H9 (cell line): Measurements from ENCODE around the gene PXDN. TPM values are rescaled to one million over a fixed set of nuclear protein-coding genes. Genes with fewer than 3 reads are reported as not detected.

Experiments
- DNase-seq: peaks from one replicate; pipeline ENCODE4 v3.0.0-alpha.2; 2017
- H2AFZ ChIP-seq: one replicate; pipeline ENCODE4 v1.6.1; 2013; ENCODE audit warnings: mild to moderate bottlenecking, low read length, control low read depth, moderate library complexity
- H2AK5ac ChIP-seq: 2 replicates; pipeline ENCODE4 v1.6.1; 2013; ENCODE audit warnings: low read length, control low read depth, mixed read lengths; ENCODE audit not compliant: insufficient read length
- H2BK120ac ChIP-seq: one replicate; pipeline ENCODE4 v1.6.1; 2013; ENCODE audit warnings: low read depth, mild to moderate bottlenecking, low read length, control low read depth, inconsistent platforms; ENCODE audit not compliant: poor library complexity, severe bottlenecking
- H2BK12ac ChIP-seq: 2 replicates; pipeline ENCODE4 v1.6.1; 2013; ENCODE audit warnings: low read length, control low read depth, mixed read lengths, low read depth; ENCODE audit not compliant: insufficient read length
- H2BK15ac ChIP-seq: 2 replicates; pipeline ENCODE4 v1.6.1; 2013; ENCODE audit warnings: low read depth, low read length, control low read depth
- H2BK20ac ChIP-seq: one replicate; pipeline ENCODE4 v1.6.1; 2013; ENCODE audit warnings: low read depth, mild to moderate bottlenecking, low read length, control low read depth, inconsistent platforms; ENCODE audit not compliant: poor library complexity, severe bottlenecking
- H2BK5ac ChIP-seq: 2 replicates; pipeline ENCODE4 v1.6.1; 2013; ENCODE audit warnings: low read length, control low read depth, mixed read lengths; ENCODE audit not compliant: insufficient read length
- H3K14ac ChIP-seq: 2 replicates; pipeline ENCODE4 v1.6.1; 2013; ENCODE audit warnings: low read length, control low read depth; ENCODE audit not compliant: insufficient read depth
- H3K18ac ChIP-seq: 2 replicates; pipeline ENCODE4 v1.6.1; 2013; ENCODE audit warnings: low read depth, mild to moderate bottlenecking, mixed read lengths, low read length, control low read depth; ENCODE audit not compliant: insufficient read length
- H3K23ac ChIP-seq: 2 replicates; pipeline ENCODE4 v1.6.1; 2013; ENCODE audit warnings: low read length, control low read depth, mixed read lengths, low read depth; ENCODE audit not compliant: insufficient read length
- H3K23me2 ChIP-seq: 2 replicates; pipeline ENCODE4 v1.6.1; 2013; ENCODE audit warnings: low read depth, mild to moderate bottlenecking, mixed read lengths, low read length, control low read depth; ENCODE audit not compliant: insufficient read length, poor library complexity, severe bottlenecking
- H3K27ac ChIP-seq: 2 replicates; pipeline ENCODE4 v1.5.1; 2013; ENCODE audit warnings: low read length, control low read depth, mixed read lengths, low read depth; ENCODE audit not compliant: insufficient read length
- H3K27me3 ChIP-seq: 2 replicates; pipeline ENCODE4 v1.6.1; 2013; ENCODE audit warnings: low read length, control low read depth, inconsistent platforms; ENCODE audit not compliant: insufficient read depth
- H3K4ac ChIP-seq: 2 replicates; pipeline ENCODE4 v1.6.1; 2013; ENCODE audit warnings: low read depth, mild to moderate bottlenecking, control low read depth, inconsistent platforms, low read length, moderate library complexity
- H3K4me1 ChIP-seq: 2 replicates; pipeline ENCODE4 v1.6.1; 2013; ENCODE audit warnings: low read length, control low read depth, inconsistent platforms; ENCODE audit not compliant: insufficient read depth
- H3K4me2 ChIP-seq: 2 replicates; pipeline ENCODE4 v1.6.1; 2013; ENCODE audit warnings: low read length, control low read depth, mixed read lengths; ENCODE audit not compliant: insufficient read length, insufficient read depth
- H3K56ac ChIP-seq: 2 replicates; pipeline ENCODE4 v1.6.1; 2013; ENCODE audit warnings: low read depth, mild to moderate bottlenecking, mixed read lengths, low read length, control low read depth; ENCODE audit not compliant: insufficient read length
- H3K79me1 ChIP-seq: 2 replicates; pipeline ENCODE4 v1.6.1; 2013; ENCODE audit warnings: low read depth, mild to moderate bottlenecking, moderate library complexity, low read length, control low read depth, inconsistent platforms; ENCODE audit not compliant: insufficient read depth, poor library complexity, severe bottlenecking
- H3K79me2 ChIP-seq: 2 replicates; pipeline ENCODE4 v1.6.1; 2013; ENCODE audit warnings: low read length, control low read depth, inconsistent platforms; ENCODE audit not compliant: insufficient read depth
- H3K9ac ChIP-seq: 2 replicates; pipeline ENCODE4 v1.6.1; 2013; ENCODE audit warnings: low read length, control low read depth, mixed read lengths; ENCODE audit not compliant: insufficient read length; ENCODE audit errors: extremely low read depth
- H3K9me3 ChIP-seq: one replicate; pipeline ENCODE4 v1.6.1; 2013; ENCODE audit warnings: low read depth, low read length, inconsistent platforms; ENCODE audit not compliant: control insufficient read depth
- H3T11ph ChIP-seq: one replicate; pipeline ENCODE4 v1.6.1; 2013; ENCODE audit warnings: mild to moderate bottlenecking, low read length, control low read depth, inconsistent platforms
- H4K20me1 ChIP-seq: one replicate; pipeline ENCODE4 v1.6.1; 2013; ENCODE audit not compliant: control insufficient read depth, insufficient read length, insufficient read depth
- H4K5ac ChIP-seq: 2 replicates; pipeline ENCODE4 v1.6.1; 2013; ENCODE audit warnings: low read depth, mild to moderate bottlenecking, mixed read lengths, low read length, control low read depth; ENCODE audit not compliant: insufficient read length
- H4K8ac ChIP-seq: replicated peaks from 2 replicates; pipeline ENCODE4 v1.6.1; 2013; ENCODE audit warnings: low read length, control low read depth, mixed read lengths, low read depth; ENCODE audit not compliant: insufficient read length
- H4K91ac ChIP-seq: 2 replicates; pipeline ENCODE4 v1.6.1; 2013; ENCODE audit warnings: low read depth, mild to moderate bottlenecking, moderate library complexity, mixed read lengths, low read length, control low read depth; ENCODE audit not compliant: insufficient read length
- H3K27ac Mint-ChIP-seq, 3 experiments: 2 replicates in 2 of 3; 3 replicates in 1 of 3; pipeline ENCODE4 v1.8.0; 2020 to 2021; ENCODE audit warnings: mixed read lengths in 3 of 3, mild to moderate bottlenecking in 1 of 3, moderate library complexity in 1 of 3
- H3K27me3 Mint-ChIP-seq: 2 replicates; pipeline ENCODE4 v1.8.0; 2021; ENCODE audit warnings: low read depth, mild to moderate bottlenecking, moderate library complexity, mixed read lengths
- H3K36me3 Mint-ChIP-seq, 3 experiments: 2 replicates in 2 of 3; 3 replicates in 1 of 3; pipeline ENCODE4 v1.8.0; 2020 to 2021; ENCODE audit warnings: low read depth in 3 of 3, mixed read lengths in 3 of 3; ENCODE audit not compliant: insufficient read depth in 1 of 3
- H3K4me1 Mint-ChIP-seq, 2 experiments: 2 replicates each; pipeline ENCODE4 v1.8.0; 2020; ENCODE audit warnings: mixed read lengths in 2 of 2
- H3K4me3 Mint-ChIP-seq, 2 experiments: 2 replicates in 1 of 2; 3 replicates in 1 of 2; pipeline ENCODE4 v1.8.0; 2020 to 2021; ENCODE audit warnings: mild to moderate bottlenecking in 2 of 2, mixed read lengths in 2 of 2, moderate library complexity in 1 of 2
- H3K9me3 Mint-ChIP-seq, 2 experiments: 2 replicates in 1 of 2; 3 replicates in 1 of 2; pipeline ENCODE4 v1.8.0; 2020; ENCODE audit warnings: mild to moderate bottlenecking in 2 of 2, mixed read lengths in 2 of 2, moderate library complexity in 1 of 2
- CTCF ChIP-seq: fragments of 200-600 bp; sonication (generic); conservative IDR thresholded peaks from 3 replicates; pipeline ENCODE4 v1.8.0; 2021; ENCODE audit warnings: antibody characterized with exemption, mild to moderate bottlenecking
- WGBS: extraction: QIAGEN DNeasy Blood & Tissue Kit; methylation state at CpG from one replicate; pipeline ENCODE4 v1.1.7; 2013; ENCODE audit warnings: missing lambda C conversion rate, low lambda C conversion rate, mixed read lengths; ENCODE audit not compliant: insufficient read length; ENCODE audit errors: extremely low coverage; 5-methylcytosine and 5-hydroxymethylcytosine counted together
- total RNA-seq: library from RNA; stranded (reverse); gene quantifications from 2 replicates; pipeline ENCODE4 v1.2.1, GENCODE V29; 2021

The PXDN gene
- total RNA-seq, 1 experiment from 2014 or later = 146 TPM

DNA sequence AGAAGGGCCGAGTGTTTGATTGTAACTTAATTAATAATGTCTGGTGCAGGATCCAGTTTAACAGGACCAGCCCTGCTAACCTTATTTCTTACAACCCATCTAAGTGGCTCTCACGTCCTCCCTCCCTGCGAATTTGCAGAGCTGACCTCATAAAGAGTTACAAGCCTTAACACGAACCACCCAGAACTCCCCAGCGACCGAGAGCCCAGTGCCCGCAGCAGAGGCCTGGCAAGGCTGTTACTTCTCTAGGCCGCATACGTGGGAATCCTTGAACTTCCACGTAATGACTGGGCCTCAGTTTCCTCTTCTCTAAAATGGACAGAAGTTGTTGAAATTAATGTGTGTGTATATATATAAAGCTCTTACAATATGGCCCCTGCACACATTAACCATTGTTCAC lies 55.5 kb downstream of the PXDN start:
- Histone ChIP-seq H2BK120ac (no peak overlapping the region), H3T11ph (no peak overlapping the region), H3K79me1 (no peaks in the 10 kb centered on the region), H3K23ac (no peak overlapping the region), H3K4ac (no peak overlapping the region), H3K23me2 (no peaks in the 10 kb centered on the region), H3K4me2 (no peak overlapping the region), H2BK12ac (no peak overlapping the region), H3K56ac (no peak overlapping the region), H2BK15ac (no peak overlapping the region), H3K9ac (no peak overlapping the region), H2AFZ (no peak overlapping the region), H4K20me1 (peaks cover 2% of the 10 kb centered on the region), H3K4me1 (peaks cover 4% of the 10 kb centered on the region; the same call in 1 of the 2 replicates), H2BK20ac (no peak overlapping the region), H4K8ac (no peak overlapping the region), H2AK5ac (no peak overlapping the region), H4K5ac (no peak overlapping the region), H3K14ac (no peak overlapping the region), H3K9me3 (no peaks in the 10 kb centered on the region), H3K79me2 (no peaks in the 10 kb centered on the region), H3K27me3 (no peaks in the 10 kb centered on the region), H2BK5ac (no peak overlapping the region), H3K18ac (no peak overlapping the region), H4K91ac (no peak overlapping the region), H3K27ac (no peak overlapping the region)
- no peaks in the 10 kb centered on the region for H3K9me3 Mint-ChIP-seq
- no peaks in the 10 kb centered on the region for H3K27me3 Mint-ChIP-seq
- TF ChIP-seq CTCF = no peak
- 0 out of 7 replicates have a peak overlapping the region, but pooled peaks of 1 of the 3 experiments have one; percentile 34 for H3K27ac Mint-ChIP-seq
- H3K4me3 Mint-ChIP-seq = no peak overlapping the region
- H3K4me1 Mint-ChIP-seq = peaks cover 11 to 19% of the 10 kb centered on the region in 2 experiments
- WGBS = no CpG with 5 or more reads among the region's 10 CpGs
- no peak for DNase-seq
- H3K36me3 Mint-ChIP-seq = peaks cover 4 to 65% (median 31%) of the 10 kb centered on the region in 3 experiments; a peak in 6 of 7 replicates
